Mammary epithelial cell (primary cell): ENCODE measurements around the gene OGA.

ENCODE experiments used
- CTCF ChIP-seq, 2 donors: IDR thresholded peaks in 1 of 2; conservative IDR thresholded peaks in 1 of 2; 2 replicates each; pipeline ENCODE4 v1.5.1; 2011 to 2012; ENCODE audit warnings: inconsistent platforms in 2 of 2, low read length in 2 of 2, mild to moderate bottlenecking in 2 of 2, control low read depth in 1 of 2, low read depth in 1 of 2; ENCODE audit not compliant: insufficient read depth in 1 of 2; ENCODE audit errors: extremely low read depth in 1 of 2
- EZH2 ChIP-seq: IDR thresholded peaks from 2 replicates; pipeline ENCODE4 v1.6.1; 2012; ENCODE audit warnings: low read length, inconsistent platforms, borderline replicate concordance

- TF ChIP-seq CTCF (conservative IDR thresholded peaks at IDR 0.05 in 1 of 2, IDR thresholded peaks at IDR 0.05 in 1 of 2; ENCODE audit: extremely low read depth in 1 of 2, insufficient read depth in 1 of 2, low read depth in 1 of 2, low read length in 2 of 2) (no peak), EZH2 (no peak)
Observed at GRCh38 chr10:101835362-101835761, 17.1 kb upstream of the OGA start.
